SK-N-SH treated with all-trans-retinoic acid at 6 μM for 48 hours (cell line): ENCODE measurements around the gene SETD3.

Experiments used
- CREB5 ChIP-seq: fragments of 250-450 bp; sonication (Bioruptor Pico); IDR thresholded peaks from 2 replicates; pipeline ENCODE4 v1.5.1; 2020; ENCODE audit warnings: low read depth, mild to moderate bottlenecking, moderate library complexity
- CSDC2 ChIP-seq: fragments of 250-450 bp; sonication (Bioruptor Pico); IDR thresholded peaks from 2 replicates; pipeline ENCODE4 v1.5.0; 2020; ENCODE audit warnings: mild to moderate bottlenecking, moderate library complexity
- ESRRG ChIP-seq: fragments of 250-450 bp; sonication (Bioruptor Pico); IDR thresholded peaks from 2 replicates; pipeline ENCODE4 v1.6.1; 2021; ENCODE audit warnings: mild to moderate bottlenecking
- ISL1 ChIP-seq: fragments of 250-450 bp; sonication (Bioruptor Pico); IDR thresholded peaks from 2 replicates; pipeline ENCODE4 v2.1.2; 2022; ENCODE audit warnings: mild to moderate bottlenecking, moderate library complexity
- PATZ1 ChIP-seq: fragments of 250-450 bp; sonication (Bioruptor Pico); IDR thresholded peaks from 2 replicates; pipeline ENCODE4 v1.8.0; 2020; ENCODE audit warnings: mild to moderate bottlenecking, moderate library complexity, borderline replicate concordance
- SNAI2 ChIP-seq: fragments of 250-450 bp; sonication (Bioruptor Pico); IDR thresholded peaks from 2 replicates; pipeline ENCODE4 v1.5.0; 2020; ENCODE audit warnings: mild to moderate bottlenecking, moderate library complexity
- TOX ChIP-seq: fragments of 250-450 bp; sonication (Bioruptor Pico); IDR thresholded peaks from 2 replicates; pipeline ENCODE4 v1.8.0; 2021; ENCODE audit warnings: mild to moderate bottlenecking, moderate library complexity, borderline replicate concordance
- ZFP3 ChIP-seq: fragments of 250-450 bp; sonication (Bioruptor Pico); IDR thresholded peaks from 2 replicates; pipeline ENCODE4 v1.5.0; 2020; ENCODE audit warnings: mild to moderate bottlenecking, moderate library complexity
- ZFP30 ChIP-seq: fragments of 450-650 bp; formaldehyde crosslinking; IDR thresholded peaks from 2 replicates; pipeline ENCODE4 v1.5.0; 2022; ENCODE audit warnings: mild to moderate bottlenecking, moderate library complexity
- ZNF70 ChIP-seq: fragments of 450-650 bp; formaldehyde crosslinking; IDR thresholded peaks from 2 replicates; pipeline ENCODE4 v1.5.0; 2020; ENCODE audit warnings: mild to moderate bottlenecking, moderate library complexity

- no peak for TF ChIP-seq ISL1 (CRISPR knock-in tag)
- no peak for TF ChIP-seq PATZ1 (CRISPR knock-in tag)
- TF ChIP-seq CREB5 (CRISPR knock-in tag) = no peak
- TF ChIP-seq ZNF70 (CRISPR knock-in tag) = no peak
- no peak for TF ChIP-seq SNAI2
- TF ChIP-seq ZFP3 (CRISPR knock-in tag) = no peak
- TF ChIP-seq ESRRG (CRISPR knock-in tag) = no peak
- TF ChIP-seq TOX (CRISPR knock-in tag) = no peak
- no peak for TF ChIP-seq CSDC2 (CRISPR knock-in tag)
- TF ChIP-seq ZFP30 (CRISPR knock-in tag) = no peak
These were observed 70.6 kb downstream of the SETD3 start for GRCh38 chr14:99410019-99410418.
